Choroid plexus epithelial cell (primary cell): ENCODE measurements around the gene GPM6B.

Source experiments
- DNase-seq: peaks from one replicate; pipeline ENCODE4 v3.0.0-alpha.2; 2010; ENCODE audit warnings: low read depth
- H3K4me3 ChIP-seq: 2 replicates; pipeline ENCODE4 v1.5.1; 2011; ENCODE audit warnings: low read depth, mild to moderate bottlenecking, control low read depth, low read length, moderate library complexity
- CTCF ChIP-seq: conservative IDR thresholded peaks from 2 replicates; pipeline ENCODE4 v1.5.1; 2011; ENCODE audit warnings: low read depth, mild to moderate bottlenecking, control low read depth, inconsistent platforms, low read length, moderate library complexity

GPM6B gene

GRCh38 chrX:13774696-13775095 lies 42.2 kb downstream of the GPM6B start:
- TF ChIP-seq CTCF = no peak
- no peak overlapping the region for H3K4me3 ChIP-seq
- DNase-seq = peak; percentile 26

- DNase-seq = no peak
- H3K4me3 ChIP-seq = no peak overlapping the region
- no peak for TF ChIP-seq CTCF
These were observed 46.8 kb downstream of the GPM6B start for GRCh38 chrX:13770013-13770535.

GRCh38 chrX:13768939-13769338 lies 48.0 kb downstream of the GPM6B start:
- no peak overlapping the region for H3K4me3 ChIP-seq
- DNase-seq = no peak
- TF ChIP-seq CTCF = no peak

DNA sequence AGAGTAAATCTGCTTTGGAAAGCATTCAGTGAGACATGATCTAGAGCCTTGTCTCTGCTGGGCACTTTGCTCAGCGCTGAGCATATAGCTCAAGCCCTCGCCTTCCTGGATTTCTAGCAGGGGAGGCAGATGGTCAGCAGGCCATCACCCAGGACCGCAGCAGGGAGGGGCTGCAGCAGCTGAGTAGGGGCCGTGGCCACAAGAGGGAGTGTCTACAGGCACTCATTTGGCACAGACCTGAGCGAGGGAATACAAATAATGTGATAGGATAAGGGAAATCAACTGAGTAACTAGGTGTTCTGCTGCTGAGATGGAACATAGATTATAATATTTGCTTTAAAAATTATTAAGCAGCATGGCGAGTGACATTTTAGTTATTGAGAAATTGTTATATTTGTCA lies 52.1 kb downstream of the GPM6B start:
- H3K4me3 ChIP-seq = no peak overlapping the region
- DNase-seq = peak; percentile 17
- TF ChIP-seq CTCF = peak; percentile 51

DNA sequence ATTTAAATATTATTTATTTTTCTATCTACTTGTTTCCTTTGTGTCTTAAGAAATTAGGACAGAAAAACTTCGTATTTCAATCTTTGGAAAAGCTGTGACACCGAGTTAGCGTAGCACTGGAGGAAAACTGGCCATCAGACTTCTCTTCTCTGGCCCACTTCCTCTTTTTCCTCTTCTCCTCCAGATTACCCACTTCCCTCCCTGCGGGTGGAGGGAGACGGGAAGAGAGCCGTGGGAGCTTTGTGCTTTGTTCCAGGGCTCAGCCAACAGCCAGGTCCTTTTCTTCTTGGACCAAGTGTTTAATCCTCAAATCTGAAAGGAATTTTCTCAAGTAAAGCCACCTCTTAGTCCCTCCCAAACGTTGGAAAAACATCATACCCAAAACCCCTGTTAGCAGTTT lies 52.6 kb downstream of the GPM6B start:
- TF ChIP-seq CTCF = no peak
- no peak overlapping the region for H3K4me3 ChIP-seq
- no peak for DNase-seq

DNA sequence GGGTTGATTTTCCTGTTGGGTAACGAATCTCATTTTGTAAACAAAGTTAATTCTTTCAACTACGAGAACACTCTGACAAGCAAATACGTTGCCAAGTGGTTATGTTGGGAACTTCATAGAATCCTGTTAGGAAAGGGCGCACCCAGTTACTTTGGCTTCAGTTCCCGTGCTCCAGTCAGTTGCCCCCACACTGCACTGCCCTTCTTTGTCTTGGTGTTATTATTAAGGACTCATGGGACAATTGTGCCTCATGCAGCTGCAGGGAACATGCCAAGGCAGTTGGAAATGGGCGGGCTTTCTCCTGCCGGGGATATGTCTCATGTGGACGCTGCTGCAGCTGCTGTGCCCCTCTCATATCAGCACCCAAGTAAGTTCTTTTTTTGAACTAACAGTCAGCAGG lies 53.4 kb downstream of the GPM6B start:
- no peak overlapping the region for H3K4me3 ChIP-seq
- no peak for DNase-seq
- TF ChIP-seq CTCF = no peak

GRCh38 chrX:13761606-13762414 lies 55.1 kb downstream of the GPM6B start:
- peak; percentile 37 for DNase-seq
- no peak for TF ChIP-seq CTCF
- no peak overlapping the region for H3K4me3 ChIP-seq
